AG10803 (cell line): ENCODE measurements around the gene GLA.

Source experiments
- DNase-seq: peaks from one replicate; pipeline ENCODE4 v3.0.0; 2010; ENCODE audit warnings: low read depth
- H3K4me3 ChIP-seq: 2 replicates; pipeline ENCODE4 v1.5.1; 2011; ENCODE audit warnings: mild to moderate bottlenecking, low read length, control low read depth
- TF ChIP-seq, protein P1 (sequence below): conservative IDR thresholded peaks from 2 replicates; pipeline ENCODE4 v1.5.1; 2011; ENCODE audit warnings: mild to moderate bottlenecking, low read length, control low read depth, inconsistent platforms

GLA gene

DNA sequence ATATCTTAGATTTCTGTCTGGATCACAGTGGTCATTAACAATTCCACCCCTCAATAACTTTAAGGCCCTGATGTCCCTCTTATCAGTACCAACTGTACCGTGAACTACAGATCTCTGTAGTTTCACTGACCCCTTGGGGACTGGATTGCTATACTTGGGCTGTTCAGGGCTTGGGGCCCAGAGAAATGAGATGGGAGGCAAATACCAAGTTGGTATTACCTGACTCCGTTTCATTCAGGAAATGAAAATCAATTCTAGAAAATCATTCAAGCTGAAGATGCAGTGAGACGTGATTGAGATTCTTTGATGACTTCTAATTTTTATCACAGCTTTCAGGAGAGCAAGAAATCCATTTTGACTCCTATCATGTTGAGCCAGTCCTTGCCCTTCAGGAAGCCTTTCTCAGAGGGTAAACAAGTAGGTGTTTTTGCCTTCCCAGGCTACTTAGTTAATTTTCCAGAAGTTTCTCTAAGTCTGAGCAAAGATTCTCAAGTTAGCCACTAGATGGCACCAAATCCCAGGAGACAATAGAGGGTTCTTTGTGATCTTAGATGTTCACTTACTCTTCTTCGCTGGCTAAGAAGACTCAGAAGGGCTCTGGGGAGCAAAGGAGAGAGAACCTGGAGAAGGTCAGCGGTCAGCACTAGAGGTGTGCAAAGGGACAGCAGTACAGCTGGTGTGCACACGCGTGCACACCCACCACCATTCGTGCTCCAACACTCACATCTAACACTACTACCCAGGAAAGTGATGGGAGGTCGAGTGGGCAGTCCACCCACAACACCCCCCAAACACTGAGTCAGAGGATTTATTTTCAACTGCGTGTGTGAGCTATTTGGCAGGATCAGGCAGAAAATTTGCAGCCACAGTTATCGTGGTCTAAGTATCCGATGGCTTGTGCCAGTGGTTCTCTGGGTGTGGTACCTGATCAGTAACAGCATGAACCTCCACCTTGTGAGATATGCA, 7.7 kb upstream of the GLA start:
- DNase-seq, result peak; percentile 77
- no peak overlapping the region for H3K4me3 ChIP-seq
- TF ChIP-seq, protein P1, sequence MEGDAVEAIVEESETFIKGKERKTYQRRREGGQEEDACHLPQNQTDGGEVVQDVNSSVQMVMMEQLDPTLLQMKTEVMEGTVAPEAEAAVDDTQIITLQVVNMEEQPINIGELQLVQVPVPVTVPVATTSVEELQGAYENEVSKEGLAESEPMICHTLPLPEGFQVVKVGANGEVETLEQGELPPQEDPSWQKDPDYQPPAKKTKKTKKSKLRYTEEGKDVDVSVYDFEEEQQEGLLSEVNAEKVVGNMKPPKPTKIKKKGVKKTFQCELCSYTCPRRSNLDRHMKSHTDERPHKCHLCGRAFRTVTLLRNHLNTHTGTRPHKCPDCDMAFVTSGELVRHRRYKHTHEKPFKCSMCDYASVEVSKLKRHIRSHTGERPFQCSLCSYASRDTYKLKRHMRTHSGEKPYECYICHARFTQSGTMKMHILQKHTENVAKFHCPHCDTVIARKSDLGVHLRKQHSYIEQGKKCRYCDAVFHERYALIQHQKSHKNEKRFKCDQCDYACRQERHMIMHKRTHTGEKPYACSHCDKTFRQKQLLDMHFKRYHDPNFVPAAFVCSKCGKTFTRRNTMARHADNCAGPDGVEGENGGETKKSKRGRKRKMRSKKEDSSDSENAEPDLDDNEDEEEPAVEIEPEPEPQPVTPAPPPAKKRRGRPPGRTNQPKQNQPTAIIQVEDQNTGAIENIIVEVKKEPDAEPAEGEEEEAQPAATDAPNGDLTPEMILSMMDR, result peak; percentile 69

DNA sequence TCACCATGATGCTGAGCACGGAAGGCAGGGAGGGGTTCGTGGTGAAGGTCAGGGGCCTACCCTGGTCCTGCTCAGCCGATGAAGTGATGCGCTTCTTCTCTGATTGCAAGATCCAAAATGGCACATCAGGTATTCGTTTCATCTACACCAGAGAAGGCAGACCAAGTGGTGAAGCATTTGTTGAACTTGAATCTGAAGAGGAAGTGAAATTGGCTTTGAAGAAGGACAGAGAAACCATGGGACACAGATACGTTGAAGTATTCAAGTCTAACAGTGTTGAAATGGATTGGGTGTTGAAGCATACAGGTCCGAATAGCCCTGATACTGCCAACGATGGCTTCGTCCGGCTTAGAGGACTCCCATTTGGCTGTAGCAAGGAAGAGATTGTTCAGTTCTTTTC, 4.3 kb upstream of the GLA start:
- H3K4me3 ChIP-seq, result no peak overlapping the region
- TF ChIP-seq, protein P1, result no peak
- no peak for DNase-seq

DNA sequence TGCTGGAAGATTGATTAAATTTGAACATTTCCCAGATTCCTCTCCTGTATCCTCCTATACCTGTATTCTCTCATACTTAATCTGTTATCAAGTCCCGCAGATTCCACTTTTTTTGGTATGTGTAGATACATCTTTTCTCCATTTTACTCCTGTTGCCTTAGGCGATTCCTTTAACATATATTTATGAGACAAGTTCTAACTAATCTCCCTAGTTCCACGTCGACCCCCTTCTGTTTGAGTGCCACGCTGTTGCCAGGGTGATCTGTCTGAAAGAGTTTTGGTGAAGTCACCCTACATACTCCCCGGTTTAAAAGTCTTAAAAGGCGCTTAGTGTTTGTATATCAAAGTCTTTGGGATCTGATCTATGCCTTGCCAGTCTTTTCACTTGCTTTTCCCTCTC, 2.7 kb upstream of the GLA start:
- TF ChIP-seq, protein P1, result no peak
- DNase-seq, result no peak
- peak overlapping the region; percentile 73 for H3K4me3 ChIP-seq

DNA sequence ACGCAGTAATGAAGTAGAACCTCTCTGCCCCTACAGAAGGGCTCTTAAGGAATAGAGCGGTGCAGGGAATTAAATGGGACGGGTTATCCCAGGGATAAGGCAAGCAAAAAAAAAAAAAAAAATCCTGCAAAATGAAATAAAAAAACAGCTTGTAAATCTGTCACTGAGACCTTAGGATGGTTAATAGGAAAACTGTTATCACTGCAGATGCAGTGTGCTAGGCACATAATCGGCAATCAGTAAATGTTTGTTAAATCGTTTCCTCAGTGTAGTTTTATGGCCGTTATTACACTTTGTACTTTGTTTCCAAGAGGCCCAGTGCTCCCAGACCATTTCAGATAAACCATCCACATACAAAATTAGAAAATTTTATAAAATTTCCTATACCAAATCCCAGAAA, 1.3 kb upstream of the GLA start:
- H3K4me3 ChIP-seq, result peak overlapping the region; percentile 73
- no peak for DNase-seq
- TF ChIP-seq, protein P1, result no peak

DNA sequence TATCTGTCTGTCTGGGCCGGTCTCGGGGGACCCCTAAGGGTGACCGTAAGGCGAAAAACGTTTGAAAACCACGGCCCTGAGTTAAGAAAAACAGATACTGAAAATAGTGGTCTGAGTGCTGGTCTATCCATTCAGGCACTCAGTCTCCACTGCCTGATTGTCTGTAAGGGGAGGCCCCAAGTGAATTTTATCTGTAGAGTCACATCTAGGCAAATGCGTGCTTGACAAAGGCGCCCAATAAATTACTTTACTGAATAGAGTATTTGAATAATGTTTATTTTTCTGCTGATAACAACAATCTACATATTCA, 762 bp upstream of the GLA start:
- TF ChIP-seq, protein P1, result no peak
- peak overlapping the region; percentile 73 for H3K4me3 ChIP-seq
- no peak for DNase-seq

DNA sequence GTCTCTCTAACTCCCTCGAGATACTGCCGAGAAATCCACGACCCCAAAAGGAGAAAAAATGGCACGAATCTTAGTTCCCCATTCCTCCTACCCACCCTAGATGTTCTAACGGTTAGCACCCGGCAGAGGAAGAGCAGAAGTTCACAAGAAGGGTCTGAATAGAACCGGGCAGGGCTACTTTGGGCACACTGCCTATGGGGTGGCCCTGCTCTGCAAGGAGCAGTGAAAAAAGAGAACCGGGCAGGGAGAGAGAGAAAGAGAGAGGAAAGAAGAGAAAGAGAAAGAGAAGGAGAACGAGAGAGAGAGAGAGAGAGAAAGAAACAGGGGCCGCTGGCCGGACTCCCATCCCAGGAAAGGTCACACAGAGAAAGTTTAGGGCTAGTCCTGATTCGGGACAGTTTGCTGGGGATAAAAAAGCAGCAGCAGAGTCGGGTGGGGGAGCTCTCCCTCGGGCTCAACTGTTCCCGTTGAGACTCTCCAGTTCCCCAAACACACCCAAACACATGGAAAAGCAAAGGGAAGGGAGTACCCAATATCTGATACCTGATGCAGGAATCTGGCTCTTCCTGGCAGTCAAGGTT, 468 bp downstream of the GLA start:
- no peak for DNase-seq
- TF ChIP-seq, protein P1, result no peak
- H3K4me3 ChIP-seq, result peak overlapping the region; percentile 82

DNA sequence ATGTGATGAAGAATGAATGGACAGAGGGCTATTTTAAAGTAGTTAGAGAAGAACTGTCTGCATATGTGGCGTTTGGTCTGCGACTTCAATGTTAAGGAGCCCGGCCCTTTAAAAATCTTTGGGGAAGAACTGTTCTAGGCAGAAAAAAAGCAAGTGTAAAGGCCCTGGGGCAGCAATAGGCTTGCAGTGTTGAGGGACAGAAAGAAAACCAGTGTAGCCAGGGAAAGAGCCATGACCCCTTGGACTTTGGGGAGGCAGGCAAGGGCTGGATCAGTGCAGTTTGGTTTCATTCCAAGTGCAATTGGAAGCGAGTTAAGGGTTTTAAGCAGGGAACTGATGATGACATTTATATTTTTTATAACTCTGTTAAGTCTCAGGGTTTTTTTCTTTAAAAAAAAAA, 7.9 kb downstream of the GLA start:
- no peak overlapping the region for H3K4me3 ChIP-seq
- DNase-seq, result no peak
- TF ChIP-seq, protein P1, result no peak
